Esophagus squamous epithelium (tissue), 5 donors: ENCODE data around the gene ROPN1L. TPM values are rescaled to one million over a fixed set of nuclear protein-coding genes. Genes with fewer than 3 reads are reported as not detected.

ENCODE experiments used
- DNase-seq: peaks from one replicate; lab custom pipeline; 2025; lab: John Stamatoyannopoulos, UW
- H3K27ac ChIP-seq, 4 donors: fragments of 200-600 bp; sonication (generic); one replicate each; pipeline ENCODE4 v1.5.1; 2016 to 2019; ENCODE audit warnings: mild to moderate bottlenecking in 1 of 4
- H3K27me3 ChIP-seq, 4 donors: fragments of 200-600 bp; sonication (generic); 1 replicate in 3 of 4; 2 replicates in 1 of 4; pipeline versions ENCODE4 v1.5.1 to v1.6.0; 2017 to 2021; ENCODE audit warnings: antibody characterized with exemption in 1 of 4
- H3K36me3 ChIP-seq, 3 donors: fragments of 200-600 bp; sonication (generic); one replicate each; pipeline ENCODE4 v1.5.1; 2016 to 2019
- H3K4me1 ChIP-seq, 3 donors: fragments of 200-600 bp; sonication (generic); one replicate each; pipeline ENCODE4 v1.5.1; 2017 to 2019
- H3K4me3 ChIP-seq, 4 donors: fragments of 200-600 bp; sonication (generic); 1 replicate in 3 of 4; 2 replicates in 1 of 4; pipeline ENCODE4 v1.5.1; 2016 to 2019; ENCODE audit warnings: mild to moderate bottlenecking in 2 of 4, moderate library complexity in 1 of 4
- H3K9me3 ChIP-seq, 3 donors: fragments of 200-600 bp; sonication (generic); one replicate each; pipeline ENCODE4 v1.5.1; 2016 to 2019
- CTCF ChIP-seq, 6 experiments: fragments of 450-650 bp in 4 of 6; fragments of 200-600 bp in 2 of 6; sonication (generic) in 2 of 6; IDR thresholded peaks; one replicate each; pipeline ENCODE4 v1.5.1; 2016 to 2019; ENCODE audit warnings: antibody characterized with exemption in 6 of 6, mild to moderate bottlenecking in 4 of 6, moderate library complexity in 4 of 6
- POLR2A ChIP-seq, 4 donors: fragments of 450-650 bp; IDR thresholded peaks; one replicate each; pipeline ENCODE4 v1.6.1; 2017; ENCODE audit warnings: antibody characterized with exemption in 4 of 4, mild to moderate bottlenecking in 4 of 4, moderate library complexity in 3 of 4
- WGBS, 2 donors: methylation state at CpG; one replicate each; pipeline ENCODE4 v1.1.5; 2018; 5-methylcytosine and 5-hydroxymethylcytosine counted together
- intact Hi-C: fragments of 100-400 bp; cut with DNase I; formaldehyde crosslinking; loops from one replicate; pipeline ENCODE4 v1.15.0; 2022
- total RNA-seq, 4 donors: library from RNA; depleted of rRNA; stranded (reverse); fragments of >200 nt; gene quantifications; one replicate each; pipeline ENCODE4 v1.1.0, GENCODE V29; 2016
- donor health status: DM: yes; HTN: yes; CAD: no.

ROPN1L gene
- total RNA-seq, 4 donors from 2014 or later: 0.38 TPM; not detected in 3

GRCh38 chr5:10452768-10453331 is 11.2 kb downstream of the ROPN1L start:
- Histone ChIP-seq H3K36me3 (no peaks in the 10 kb centered on the region), H3K27me3 (peaks cover 0 to 23% (median 0%) of the 10 kb centered on the region in 4 donors), H3K4me3 (no peak overlapping the region), H3K9me3 (no peaks in the 10 kb centered on the region), H3K27ac (no peak overlapping the region), H3K4me1 (peaks cover 0 to 25% (median 9%) of the 10 kb centered on the region in 3 donors)
- TF ChIP-seq CTCF (IDR thresholded peaks at IDR 0.05) (peak in 5 of 6 experiments; percentile 58 to 80 (median 64)), POLR2A (IDR thresholded peaks at IDR 0.05) (no peak)
- 25 to 50% methylated on average over 2 to 4 of the region's 10 CpGs for WGBS, 2 donors
- intact Hi-C loops: loop anchor here (5.0 kb wide), 1 partner anchor 174 kb away; no protein-coding TSS in a partner anchor
- DNase-seq: no peak

- no peak for DNase-seq
- Histone ChIP-seq H3K36me3 (no peaks in the 10 kb centered on the region), H3K4me1 (peaks cover 0 to 27% (median 10%) of the 10 kb centered on the region in 3 donors), H3K27me3 (peaks cover 0 to 23% (median 0%) of the 10 kb centered on the region in 4 donors), H3K27ac (no peak overlapping the region), H3K4me3 (no peak overlapping the region), H3K9me3 (no peaks in the 10 kb centered on the region)
- 76 to 84% methylated on average over 8 of the region's 8 CpGs for WGBS, 2 donors
- no peak for TF ChIP-seq POLR2A (IDR thresholded peaks at IDR 0.05)
- no peak for TF ChIP-seq CTCF (IDR thresholded peaks at IDR 0.05)
- intact Hi-C loops: loop anchor here (5.0 kb wide), 1 partner anchor 174 kb away; no protein-coding TSS in a partner anchor
These were observed 11.9 kb downstream of the ROPN1L start for GRCh38 chr5:10453545-10453944.

GRCh38 chr5:10454591-10455276 is 13.1 kb downstream of the ROPN1L start:
- TF ChIP-seq POLR2A (IDR thresholded peaks at IDR 0.05) (no peak), CTCF (IDR thresholded peaks at IDR 0.05) (no peak)
- peaks cover 0 to 23% (median 0%) of the 10 kb centered on the region in 4 donors for H3K27me3 ChIP-seq
- no peak for DNase-seq
- H3K4me3 ChIP-seq: no peak overlapping the region
- H3K4me1 ChIP-seq: peaks cover 0 to 27% (median 10%) of the 10 kb centered on the region in 3 donors
- 38 to 68% methylated on average over 8 to 10 of the region's 19 CpGs for WGBS, 2 donors
- intact Hi-C loops: loop anchor here (5.0 kb wide), 1 partner anchor 173 kb away; no protein-coding TSS in a partner anchor
- H3K9me3 ChIP-seq: no peaks in the 10 kb centered on the region
- no peak overlapping the region for H3K27ac ChIP-seq
- H3K36me3 ChIP-seq: no peaks in the 10 kb centered on the region

GRCh38 chr5:10455277-10455670 is 13.6 kb downstream of the ROPN1L start:
- intact Hi-C loops: no loop called here
- no peak for DNase-seq
- Histone ChIP-seq H3K4me3 (no peak overlapping the region), H3K27ac (no peak overlapping the region), H3K4me1 (peaks cover 0 to 30% (median 11%) of the 10 kb centered on the region in 3 donors), H3K9me3 (no peaks in the 10 kb centered on the region), H3K27me3 (peaks cover 0 to 23% (median 0%) of the 10 kb centered on the region in 4 donors), H3K36me3 (no peaks in the 10 kb centered on the region)
- TF ChIP-seq CTCF (IDR thresholded peaks at IDR 0.05): no peak
- TF ChIP-seq POLR2A (IDR thresholded peaks at IDR 0.05): no peak
- WGBS, 2 donors: 83% methylated on average over 5 of the region's 14 CpGs; no CpG with 5 or more reads in 1 of the 2 donors
